ENCODE results near the gene EFNA2. TPM values are rescaled to one million over a fixed set of nuclear protein-coding genes. Genes with fewer than 3 reads are reported as not detected.

The EFNA2 gene
- total RNA-seq, 4 donors from 2014 or later, result not detected

DNA sequence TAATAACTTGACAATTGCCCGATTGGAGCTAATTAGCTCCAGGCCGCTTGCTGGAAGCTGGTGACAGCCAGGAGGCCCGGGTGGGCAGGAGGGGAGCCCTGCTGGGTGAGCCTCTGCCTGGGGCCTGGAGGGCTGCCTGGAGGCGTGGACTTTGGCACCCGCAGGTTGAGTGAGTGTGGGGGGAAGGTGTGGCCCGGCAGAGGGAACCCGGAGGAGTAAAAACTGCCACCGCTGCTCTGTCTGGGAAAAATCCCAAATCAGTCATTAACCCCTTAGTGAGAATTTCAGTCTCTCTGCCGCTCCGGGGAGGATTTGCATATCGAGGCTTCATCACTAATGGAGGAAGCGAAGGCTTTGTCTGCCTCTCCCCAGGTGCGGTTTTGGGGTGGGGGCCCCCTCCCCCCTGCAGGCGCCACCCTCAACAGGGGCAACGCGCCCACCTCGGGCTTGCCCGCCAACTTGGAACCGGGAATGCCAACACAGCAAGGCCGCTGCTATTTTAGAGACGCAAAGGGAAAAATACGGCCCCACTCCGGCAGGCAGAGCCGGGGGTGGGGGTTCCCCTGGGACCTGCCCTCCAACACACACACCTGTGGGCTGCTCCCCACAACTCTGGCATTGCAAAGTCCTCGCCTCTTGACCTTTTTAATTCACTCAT is 6.2 kb downstream of the EFNA2 start:
- TF ChIP-seq, protein P1, sequence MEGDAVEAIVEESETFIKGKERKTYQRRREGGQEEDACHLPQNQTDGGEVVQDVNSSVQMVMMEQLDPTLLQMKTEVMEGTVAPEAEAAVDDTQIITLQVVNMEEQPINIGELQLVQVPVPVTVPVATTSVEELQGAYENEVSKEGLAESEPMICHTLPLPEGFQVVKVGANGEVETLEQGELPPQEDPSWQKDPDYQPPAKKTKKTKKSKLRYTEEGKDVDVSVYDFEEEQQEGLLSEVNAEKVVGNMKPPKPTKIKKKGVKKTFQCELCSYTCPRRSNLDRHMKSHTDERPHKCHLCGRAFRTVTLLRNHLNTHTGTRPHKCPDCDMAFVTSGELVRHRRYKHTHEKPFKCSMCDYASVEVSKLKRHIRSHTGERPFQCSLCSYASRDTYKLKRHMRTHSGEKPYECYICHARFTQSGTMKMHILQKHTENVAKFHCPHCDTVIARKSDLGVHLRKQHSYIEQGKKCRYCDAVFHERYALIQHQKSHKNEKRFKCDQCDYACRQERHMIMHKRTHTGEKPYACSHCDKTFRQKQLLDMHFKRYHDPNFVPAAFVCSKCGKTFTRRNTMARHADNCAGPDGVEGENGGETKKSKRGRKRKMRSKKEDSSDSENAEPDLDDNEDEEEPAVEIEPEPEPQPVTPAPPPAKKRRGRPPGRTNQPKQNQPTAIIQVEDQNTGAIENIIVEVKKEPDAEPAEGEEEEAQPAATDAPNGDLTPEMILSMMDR (IDR thresholded peaks at IDR 0.05; ENCODE audit: low read depth), result no peak

DNA sequence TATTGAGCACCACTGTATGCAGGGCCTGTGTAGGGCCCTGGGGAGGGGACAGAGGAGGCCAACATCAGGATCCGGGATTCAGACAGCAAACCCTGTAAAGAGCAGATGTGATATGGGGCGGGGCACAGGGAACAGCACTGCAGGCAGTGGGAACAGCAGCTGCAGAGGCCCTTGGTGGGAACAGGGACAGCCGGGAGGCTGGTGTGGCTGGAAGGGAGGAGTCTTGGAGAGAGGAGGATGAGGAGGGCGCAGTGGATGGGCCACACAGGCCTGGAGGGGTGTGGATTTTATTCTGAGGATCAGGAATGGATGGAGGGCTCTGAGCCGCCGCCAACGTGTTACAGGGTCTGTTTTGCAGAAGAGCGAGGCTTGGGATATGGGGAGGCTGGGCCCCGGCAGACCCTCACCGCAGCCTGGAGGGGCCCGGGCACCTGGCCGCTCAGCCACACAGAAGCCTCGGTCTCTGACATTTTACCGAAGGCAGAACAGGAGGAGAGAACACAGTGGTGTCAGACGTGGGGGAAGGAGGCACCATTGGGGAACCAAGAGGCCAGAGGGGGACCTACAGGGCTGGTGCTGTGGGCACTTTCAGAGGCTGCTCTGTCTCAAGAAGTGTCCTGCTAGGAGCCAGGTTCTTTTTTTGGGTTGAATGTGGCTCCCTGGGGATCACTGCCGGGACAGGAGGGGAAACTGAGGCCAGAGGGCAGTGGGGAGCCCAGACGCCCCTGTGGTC is 6.9 kb downstream of the EFNA2 start:
- TF ChIP-seq, protein P1 (IDR thresholded peaks at IDR 0.05; ENCODE audit: low read depth), result no peak

DNA sequence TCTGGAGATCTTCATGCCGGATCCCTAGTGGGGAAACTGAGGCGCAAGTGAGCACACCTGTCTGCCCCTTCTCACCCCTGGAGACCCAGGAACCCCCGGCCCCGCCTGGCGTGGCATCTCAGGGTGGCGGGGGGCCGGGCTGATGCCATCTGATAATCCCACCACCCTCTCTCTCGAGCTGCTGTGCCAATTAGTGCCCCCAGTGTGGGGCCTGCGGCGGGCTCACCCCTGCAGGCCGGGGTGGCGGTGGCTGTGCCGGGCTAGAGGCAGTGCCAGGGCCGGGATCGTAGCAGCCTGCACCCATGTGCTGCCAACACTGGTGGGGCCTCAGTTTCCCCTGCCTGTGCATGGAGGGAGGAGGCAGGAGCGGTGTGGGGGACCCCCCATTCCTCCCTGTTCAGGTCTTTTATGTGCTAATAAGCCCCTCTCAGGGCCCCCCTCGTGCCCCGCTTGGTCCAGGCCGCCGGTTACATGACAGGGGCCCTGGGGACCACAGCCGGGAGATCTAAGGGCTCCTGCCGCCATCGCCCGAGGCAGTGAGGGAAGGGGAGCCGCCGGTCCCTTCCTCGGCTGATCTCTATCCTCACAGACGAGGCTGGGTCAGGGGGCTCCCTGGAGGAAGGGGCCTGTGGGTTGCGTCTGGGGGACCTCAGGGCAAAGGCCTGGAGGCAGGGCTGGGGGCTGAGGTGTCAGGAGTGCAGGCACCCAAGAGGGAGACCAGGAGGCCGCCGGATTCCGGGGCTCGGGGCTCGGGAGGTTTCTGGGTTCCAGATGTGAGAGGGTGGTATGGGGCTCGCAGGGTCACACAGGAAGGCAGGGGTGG is 8.3 kb downstream of the EFNA2 start:
- TF ChIP-seq, protein P1 (IDR thresholded peaks at IDR 0.05; ENCODE audit: low read depth), result no peak

DNA sequence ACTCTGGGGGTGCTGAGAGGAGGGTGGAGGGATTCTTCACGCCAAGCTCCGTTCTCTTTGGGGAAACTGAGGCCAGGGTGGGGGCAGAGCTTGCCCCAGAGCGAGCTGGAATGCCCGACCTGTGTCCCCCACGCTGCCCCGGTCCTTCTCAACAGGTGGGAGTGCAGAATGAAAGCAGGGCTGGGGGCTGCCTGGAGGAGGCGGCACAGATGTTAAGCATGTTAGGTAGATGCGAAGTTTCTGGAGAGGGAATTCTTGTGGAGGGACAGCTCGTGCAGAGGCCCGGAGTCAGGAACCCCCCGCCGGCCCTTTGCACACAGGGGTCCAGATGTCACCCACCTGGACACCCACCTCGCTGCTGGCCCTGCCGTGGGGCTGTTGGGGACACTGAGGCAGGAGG is 9.0 kb downstream of the EFNA2 start:
- TF ChIP-seq, protein P1 (IDR thresholded peaks at IDR 0.05; ENCODE audit: low read depth), result no peak

DNA sequence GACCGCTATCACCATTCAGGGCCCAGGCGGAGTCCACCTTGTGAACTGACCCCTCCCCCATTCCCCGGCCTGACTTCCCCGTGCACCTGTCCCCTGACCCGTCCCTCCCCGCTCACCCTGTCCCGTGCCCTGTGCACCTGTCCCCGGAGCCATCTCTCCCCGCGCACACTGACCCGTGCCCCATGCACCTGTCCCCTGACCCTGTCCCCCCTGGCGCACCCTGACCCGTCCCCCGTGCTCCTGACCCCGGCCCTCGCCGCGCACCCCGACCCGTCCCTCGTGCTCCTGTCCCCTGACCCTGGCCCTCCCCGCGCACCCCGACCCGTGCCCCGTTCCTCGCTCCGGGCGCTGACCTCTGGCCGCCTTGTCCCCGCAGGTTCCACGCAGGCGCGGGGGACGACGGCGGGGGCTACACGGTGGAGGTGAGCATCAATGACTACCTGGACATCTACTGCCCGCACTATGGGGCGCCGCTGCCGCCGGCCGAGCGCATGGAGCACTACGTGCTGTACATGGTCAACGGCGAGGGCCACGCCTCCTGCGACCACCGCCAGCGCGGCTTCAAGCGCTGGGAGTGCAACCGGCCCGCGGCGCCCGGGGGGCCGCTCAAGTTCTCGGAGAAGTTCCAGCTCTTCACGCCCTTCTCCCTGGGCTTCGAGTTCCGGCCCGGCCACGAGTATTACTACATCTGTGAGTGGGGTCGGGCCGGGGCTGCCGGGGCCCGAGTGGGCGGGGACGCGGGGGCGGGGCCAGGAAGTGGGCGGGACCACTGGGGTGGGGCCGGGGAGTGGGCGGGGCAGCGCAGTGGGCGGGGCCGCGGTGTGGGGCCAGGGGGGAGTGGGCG is 9.7 kb downstream of the EFNA2 start:
- TF ChIP-seq, protein P1 (IDR thresholded peaks at IDR 0.05; ENCODE audit: low read depth), result no peak

DNA sequence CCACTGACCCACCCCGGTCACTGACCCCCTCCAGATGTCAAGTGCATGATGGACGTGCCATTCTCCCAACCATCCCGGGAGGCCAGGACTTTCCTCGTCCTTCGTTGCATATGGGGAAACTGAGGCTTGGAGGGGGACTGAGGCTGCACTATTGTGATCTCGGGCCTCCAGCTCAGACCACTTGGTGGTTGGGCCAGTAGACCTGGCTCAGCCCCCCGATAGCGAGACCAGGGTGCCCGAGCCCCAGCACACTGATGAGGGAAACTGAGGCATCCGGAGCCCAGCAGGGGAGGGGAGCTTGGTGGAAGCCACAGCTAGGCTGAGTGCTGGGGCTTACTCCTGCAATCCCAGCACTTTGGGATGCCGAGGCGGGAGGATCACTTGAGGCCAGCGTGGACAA is 10.4 kb downstream of the EFNA2 start:
- TF ChIP-seq, protein P1 (IDR thresholded peaks at IDR 0.05; ENCODE audit: low read depth), result no peak
